ES-I3 (cell line): ENCODE data around the gene TNFSF12.
"Not testable (repeated sequence)": the region's sequence is repeated elsewhere in the genome, so short reads cannot be mapped to it uniquely, and the experiment has no call there.

Experiments
- H3K36me3 ChIP-seq: 2 replicates; pipeline ENCODE4 v1.6.1; 2013; ENCODE audit warnings: mild to moderate bottlenecking, low read length, control low read depth, moderate library complexity; ENCODE audit not compliant: insufficient read depth
- H3K4me1 ChIP-seq: 2 replicates; pipeline ENCODE4 v1.6.1; 2013; ENCODE audit warnings: mild to moderate bottlenecking, control low read depth, low read length; ENCODE audit not compliant: insufficient read depth
- H3K9ac ChIP-seq: 2 replicates; pipeline ENCODE4 v1.6.1; 2013; ENCODE audit warnings: low read depth, mild to moderate bottlenecking, low read length, moderate library complexity
- H3K9me3 ChIP-seq: 2 replicates; pipeline ENCODE4 v1.6.1; 2013; ENCODE audit warnings: mild to moderate bottlenecking, low read length, moderate library complexity; ENCODE audit not compliant: control insufficient read depth, insufficient read depth

TNFSF12 gene

DNA sequence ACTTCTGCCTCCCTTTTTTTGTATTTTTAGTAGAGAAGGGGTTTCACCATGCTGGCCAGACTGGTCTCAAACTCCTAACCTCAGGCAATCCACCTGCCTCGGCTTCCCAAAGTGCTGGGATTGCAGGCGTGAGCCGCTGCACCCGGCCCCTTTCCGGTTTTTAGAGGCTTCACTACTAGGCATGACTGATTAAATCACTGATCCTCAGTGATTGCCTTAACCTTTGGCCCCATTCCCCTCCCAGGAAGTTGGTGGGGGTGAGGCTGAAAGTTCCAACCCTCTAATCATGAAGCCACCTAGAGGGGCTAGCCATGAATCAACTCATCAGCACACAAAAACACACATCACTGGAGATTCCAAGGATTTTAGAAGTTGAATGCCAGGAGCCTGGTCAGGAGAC is 48.7 kb downstream of the TNFSF12 start:
- H3K36me3 ChIP-seq, H3K9me3 ChIP-seq, H3K9ac ChIP-seq, H3K4me1 ChIP-seq: not testable (repeated sequence)

DNA sequence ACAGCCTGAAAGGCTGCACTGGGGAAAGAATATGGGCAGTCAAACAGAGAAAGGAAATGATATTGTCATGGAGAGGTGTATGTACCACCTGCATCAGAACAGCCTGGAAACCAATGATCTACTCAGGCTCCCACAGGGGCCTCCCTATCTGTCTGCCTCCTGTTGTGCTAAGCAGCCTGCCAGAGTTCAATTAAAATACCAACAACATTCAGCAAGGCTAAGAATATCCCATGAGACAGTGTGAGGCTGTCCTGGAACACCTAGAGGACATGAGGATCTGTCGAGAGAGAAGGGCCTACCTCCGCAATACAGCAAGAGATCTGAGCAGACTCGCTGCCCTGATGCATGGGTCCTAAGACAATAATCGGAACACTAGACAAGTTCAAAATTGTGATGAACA is 57.4 kb downstream of the TNFSF12 start:
- no peaks in the 10 kb centered on the region for H3K4me1 ChIP-seq
- no peak overlapping the region for H3K9ac ChIP-seq
- H3K36me3 ChIP-seq, result no peaks in the 10 kb centered on the region; the same call in none of the 2 replicates
- no peaks in the 10 kb centered on the region for H3K9me3 ChIP-seq
